ENCODE data around the gene NNMT. TPM values are rescaled to one million over a fixed set of nuclear protein-coding genes. Genes with fewer than 3 reads are reported as not detected.
A peak's percentile ranks its signal among the peaks of the same experiment; 100 is the strongest.

NNMT gene
- total and polyA plus RNA-seq, 2 experiments from 2014 or later = 1,043 to 1,317 TPM

DNA sequence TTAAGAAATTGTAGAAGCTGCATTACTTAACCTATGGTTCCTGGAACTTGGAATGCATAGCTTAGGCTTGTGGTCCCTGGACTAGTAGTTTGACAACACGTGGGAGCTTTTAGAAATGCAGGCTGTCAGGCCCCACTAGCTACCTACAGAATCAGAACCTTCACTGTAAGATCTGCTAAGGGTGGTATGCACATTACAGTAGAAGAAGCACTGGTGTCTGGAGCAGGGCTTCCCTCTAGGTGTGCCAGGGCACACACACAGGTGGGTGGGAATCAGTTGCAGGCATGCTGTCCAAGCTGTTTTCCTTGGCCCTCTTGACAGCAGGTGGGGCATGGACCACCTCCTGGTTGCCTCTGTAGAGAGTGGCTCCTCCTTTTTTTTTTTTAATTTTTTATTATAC lies 8.8 kb downstream of the NNMT start:
- Histone ChIP-seq H3K27me3 (replicated peaks; ENCODE audit: insufficient read depth) (no peaks in the 10 kb centered on the region), H3K27ac (peak overlapping the region; percentile 46), H3K79me2 (ENCODE audit: insufficient read depth) (peaks cover 98% of the 10 kb centered on the region), H3K9me3 (ENCODE audit: low read depth) (no peaks in the 10 kb centered on the region), H3K9ac (peak overlapping the region; percentile 50; the same call in 1 of the 2 replicates), H3K4me1 (ENCODE audit: insufficient read depth) (peaks cover 60% of the 10 kb centered on the region), H2AFZ (no peak overlapping the region), H3K9me2 (ENCODE audit: insufficient read depth) (no peaks in the 10 kb centered on the region), H3K36me3 (ENCODE audit: low read depth) (peaks cover 62% of the 10 kb centered on the region), H3K4me3 (peak overlapping the region; percentile 99), H4K20me1 (ENCODE audit: insufficient read depth) (peaks cover 10% of the 10 kb centered on the region; the same call in 1 of the 2 replicates), H3K4me2 (ENCODE audit: unreplicated experiment) (peak overlapping the region; percentile 97), H3F3A (ENCODE audit: insufficient read depth) (peaks cover 81% of the 10 kb centered on the region)
- no peak for DNase-seq
- in situ Hi-C loops (cut with MboI) = no loop called here
- WGBS, 2 experiments (ENCODE audit: low coverage in 1 of 2, low lambda C conversion rate in 2 of 2, missing lambda C conversion rate in 2 of 2) = 10 to 29% methylated on average over 1 of the region's 1 CpG
- TF ChIP-seq EZH2phosphoT487 (IDR thresholded peaks at IDR 0.05; ENCODE audit: insufficient read depth, low read depth) (no peak), EZH2 (IDR thresholded peaks at IDR 0.05; ENCODE audit: insufficient read depth, poor library complexity, severe bottlenecking) (no peak)

DNA sequence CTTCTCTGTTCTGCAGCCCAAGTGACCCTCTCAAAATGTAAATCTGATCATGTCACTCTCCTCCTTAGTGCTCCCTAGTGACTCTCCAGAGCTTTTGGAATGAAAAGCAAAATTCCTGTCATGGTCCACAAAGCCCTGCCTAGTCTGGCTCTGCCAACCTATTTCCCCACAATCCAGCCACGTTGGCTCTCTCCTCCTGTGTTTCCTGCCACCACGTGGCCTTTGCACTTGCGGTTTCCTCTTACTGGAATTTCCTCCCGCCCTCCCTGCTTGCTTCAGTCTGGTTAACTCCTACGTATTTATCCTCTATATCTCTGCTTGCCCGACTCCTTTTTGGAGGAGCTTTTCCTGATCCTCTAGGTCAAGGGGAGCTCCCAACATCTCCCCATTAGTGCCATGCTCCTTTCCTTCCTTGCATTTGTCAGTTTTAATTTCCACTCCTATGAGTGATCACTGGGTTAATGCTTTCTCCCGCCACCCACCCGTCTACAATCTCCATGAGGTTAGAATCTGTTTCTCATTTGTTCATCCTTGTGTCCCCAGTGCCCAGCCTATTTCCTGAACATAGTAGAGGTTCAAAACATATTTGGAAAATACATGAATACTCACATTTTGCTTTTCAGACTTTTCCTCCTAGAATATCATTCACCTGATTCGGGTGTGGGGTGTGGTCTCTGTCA lies 11.5 kb downstream of the NNMT start:
- peak overlapping the region; percentile 94 for H3K9ac ChIP-seq
- DNase-seq = peak; percentile 97

GRCh38 chr11:114308689-114309089 lies 12.5 kb downstream of the NNMT start:
- H3K4me3 ChIP-seq = peak overlapping the region; percentile 71
- in situ Hi-C loops (cut with MboI) = no loop called here
- H4K20me1 ChIP-seq (ENCODE audit: insufficient read depth) = no peaks in the 10 kb centered on the region
- 4 to 5% methylated on average over 6 of the region's 6 CpGs for WGBS, 2 experiments (ENCODE audit: low coverage in 1 of 2, low lambda C conversion rate in 2 of 2, missing lambda C conversion rate in 2 of 2)
- peaks cover 56% of the 10 kb centered on the region for H3K36me3 ChIP-seq (ENCODE audit: low read depth)
- no peaks in the 10 kb centered on the region for H3K27me3 ChIP-seq (replicated peaks; ENCODE audit: insufficient read depth)
- peak overlapping the region; percentile 99 for H3K27ac ChIP-seq
- peak overlapping the region; percentile 98 for H3K4me2 ChIP-seq (ENCODE audit: unreplicated experiment)
- H3F3A ChIP-seq (ENCODE audit: insufficient read depth) = peaks cover 81% of the 10 kb centered on the region
- peak; percentile 93 for DNase-seq
- H3K79me2 ChIP-seq (ENCODE audit: insufficient read depth) = peaks cover 98% of the 10 kb centered on the region
- no peak overlapping the region for H2AFZ ChIP-seq
- H3K4me1 ChIP-seq (ENCODE audit: insufficient read depth) = peaks cover 60% of the 10 kb centered on the region
- no peaks in the 10 kb centered on the region for H3K9me3 ChIP-seq (ENCODE audit: low read depth)
- no peaks in the 10 kb centered on the region for H3K9me2 ChIP-seq (ENCODE audit: insufficient read depth)
- TF ChIP-seq EZH2phosphoT487 (IDR thresholded peaks at IDR 0.05; ENCODE audit: insufficient read depth, low read depth) (no peak), EZH2 (IDR thresholded peaks at IDR 0.05; ENCODE audit: insufficient read depth, poor library complexity, severe bottlenecking) (no peak)
- peak overlapping the region; percentile 94 for H3K9ac ChIP-seq

More for the DNA sequence above, 11.5 kb downstream of the NNMT start:
- Histone ChIP-seq H3K27ac (peak overlapping the region; percentile 99), H3K9me2 (ENCODE audit: insufficient read depth) (no peaks in the 10 kb centered on the region), H3K36me3 (ENCODE audit: low read depth) (peaks cover 57% of the 10 kb centered on the region), H3K4me3 (peak overlapping the region; percentile 71), H3K4me2 (ENCODE audit: unreplicated experiment) (peak overlapping the region; percentile 98), H3K79me2 (ENCODE audit: insufficient read depth) (peaks cover 98% of the 10 kb centered on the region), H3K4me1 (ENCODE audit: insufficient read depth) (peaks cover 68% of the 10 kb centered on the region), H4K20me1 (ENCODE audit: insufficient read depth) (no peaks in the 10 kb centered on the region), H2AFZ (no peak overlapping the region), H3K9me3 (ENCODE audit: low read depth) (no peaks in the 10 kb centered on the region), H3F3A (ENCODE audit: insufficient read depth) (peaks cover 84% of the 10 kb centered on the region), H3K27me3 (replicated peaks; ENCODE audit: insufficient read depth) (no peaks in the 10 kb centered on the region)
- 1% methylated on average over 9 of the region's 9 CpGs for WGBS, 2 experiments (ENCODE audit: low coverage in 1 of 2, low lambda C conversion rate in 2 of 2, missing lambda C conversion rate in 2 of 2)
- TF ChIP-seq EZH2 (IDR thresholded peaks at IDR 0.05; ENCODE audit: insufficient read depth, poor library complexity, severe bottlenecking) = no peak
- no peak for TF ChIP-seq EZH2phosphoT487 (IDR thresholded peaks at IDR 0.05; ENCODE audit: insufficient read depth, low read depth)
- in situ Hi-C loops (cut with MboI) = no loop called here

DNA sequence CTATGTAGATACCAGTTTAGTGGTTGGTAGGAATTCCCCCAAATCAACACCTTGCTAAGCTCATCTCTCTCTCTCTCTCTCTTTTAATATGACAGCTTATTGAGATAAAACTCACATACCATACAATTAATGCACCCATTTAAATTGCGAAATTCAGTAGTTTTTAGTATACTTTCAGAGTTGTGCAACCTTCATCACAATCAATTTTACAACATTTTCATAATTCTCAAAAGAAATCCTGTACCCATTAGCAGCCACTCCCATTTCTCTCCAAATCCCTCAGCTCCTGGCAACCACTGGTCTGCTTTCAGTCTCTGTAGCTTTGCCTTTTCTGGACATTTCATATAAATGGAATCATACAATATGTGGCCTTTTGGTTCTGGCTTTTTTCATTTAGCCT lies 13.3 kb downstream of the NNMT start:
- Histone ChIP-seq H3K9me2 (ENCODE audit: insufficient read depth) (no peaks in the 10 kb centered on the region), H3K4me1 (ENCODE audit: insufficient read depth) (peaks cover 56% of the 10 kb centered on the region), H3K79me2 (ENCODE audit: insufficient read depth) (peaks cover 98% of the 10 kb centered on the region), H3F3A (ENCODE audit: insufficient read depth) (peaks cover 81% of the 10 kb centered on the region), H3K36me3 (ENCODE audit: low read depth) (peaks cover 56% of the 10 kb centered on the region), H3K27ac (peak overlapping the region; percentile 99), H3K4me2 (ENCODE audit: unreplicated experiment) (peak overlapping the region; percentile 98), H3K9me3 (ENCODE audit: low read depth) (no peaks in the 10 kb centered on the region), H2AFZ (no peak overlapping the region), H3K27me3 (replicated peaks; ENCODE audit: insufficient read depth) (no peaks in the 10 kb centered on the region), H3K9ac (peak overlapping the region; percentile 94), H4K20me1 (ENCODE audit: insufficient read depth) (no peaks in the 10 kb centered on the region; the same call in 1 of the 2 replicates), H3K4me3 (peak overlapping the region; percentile 71)
- TF ChIP-seq EZH2 (IDR thresholded peaks at IDR 0.05; ENCODE audit: insufficient read depth, poor library complexity, severe bottlenecking) (no peak), EZH2phosphoT487 (IDR thresholded peaks at IDR 0.05; ENCODE audit: insufficient read depth, low read depth) (no peak)
- WGBS, 2 experiments (ENCODE audit: low coverage in 1 of 2, low lambda C conversion rate in 2 of 2, missing lambda C conversion rate in 2 of 2) = 19 to 21% methylated on average over 1 of the region's 1 CpG
- in situ Hi-C loops (cut with MboI) = no loop called here
- DNase-seq = peak; percentile 47

Data from GM23248 (cell line).